Measurements from ENCODE around the gene ZBTB32. TPM values are rescaled to one million over a fixed set of nuclear protein-coding genes. Genes with fewer than 3 reads are reported as not detected.

The ZBTB32 gene, protein sequence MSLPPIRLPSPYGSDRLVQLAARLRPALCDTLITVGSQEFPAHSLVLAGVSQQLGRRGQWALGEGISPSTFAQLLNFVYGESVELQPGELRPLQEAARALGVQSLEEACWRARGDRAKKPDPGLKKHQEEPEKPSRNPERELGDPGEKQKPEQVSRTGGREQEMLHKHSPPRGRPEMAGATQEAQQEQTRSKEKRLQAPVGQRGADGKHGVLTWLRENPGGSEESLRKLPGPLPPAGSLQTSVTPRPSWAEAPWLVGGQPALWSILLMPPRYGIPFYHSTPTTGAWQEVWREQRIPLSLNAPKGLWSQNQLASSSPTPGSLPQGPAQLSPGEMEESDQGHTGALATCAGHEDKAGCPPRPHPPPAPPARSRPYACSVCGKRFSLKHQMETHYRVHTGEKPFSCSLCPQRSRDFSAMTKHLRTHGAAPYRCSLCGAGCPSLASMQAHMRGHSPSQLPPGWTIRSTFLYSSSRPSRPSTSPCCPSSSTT
- 0.05 TPM in 1 of 5 replicates, not detected in the others for total RNA-seq (2022; extraction: Qiagen RNA extraction)

DNA sequence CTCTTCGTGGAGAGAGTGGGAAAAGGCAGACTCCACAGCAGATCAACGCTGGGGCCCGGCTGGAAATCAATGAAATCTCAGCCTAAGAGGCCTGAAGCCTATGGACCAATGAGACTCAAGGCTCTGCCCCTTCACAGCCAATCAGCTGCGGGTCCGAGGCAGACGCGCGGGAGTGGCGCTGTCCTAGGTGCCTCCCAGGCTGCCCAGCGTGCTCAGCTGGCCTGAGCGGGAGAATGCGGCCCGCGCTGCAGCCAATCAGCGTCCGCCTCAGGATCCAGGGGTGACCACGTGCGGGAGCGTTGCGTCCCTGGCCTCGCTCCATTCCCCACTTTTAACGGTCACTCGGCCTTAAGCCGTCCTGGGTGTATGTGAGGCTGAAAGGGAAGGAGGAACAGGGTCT lies at the start of gene ZBTB32:
TSS of gene ZBTB32 (plus strand) at position 341 of the 400 bp plus-strand sequence. CDS start 10,069 bp downstream, outside the sequence.

DNA sequence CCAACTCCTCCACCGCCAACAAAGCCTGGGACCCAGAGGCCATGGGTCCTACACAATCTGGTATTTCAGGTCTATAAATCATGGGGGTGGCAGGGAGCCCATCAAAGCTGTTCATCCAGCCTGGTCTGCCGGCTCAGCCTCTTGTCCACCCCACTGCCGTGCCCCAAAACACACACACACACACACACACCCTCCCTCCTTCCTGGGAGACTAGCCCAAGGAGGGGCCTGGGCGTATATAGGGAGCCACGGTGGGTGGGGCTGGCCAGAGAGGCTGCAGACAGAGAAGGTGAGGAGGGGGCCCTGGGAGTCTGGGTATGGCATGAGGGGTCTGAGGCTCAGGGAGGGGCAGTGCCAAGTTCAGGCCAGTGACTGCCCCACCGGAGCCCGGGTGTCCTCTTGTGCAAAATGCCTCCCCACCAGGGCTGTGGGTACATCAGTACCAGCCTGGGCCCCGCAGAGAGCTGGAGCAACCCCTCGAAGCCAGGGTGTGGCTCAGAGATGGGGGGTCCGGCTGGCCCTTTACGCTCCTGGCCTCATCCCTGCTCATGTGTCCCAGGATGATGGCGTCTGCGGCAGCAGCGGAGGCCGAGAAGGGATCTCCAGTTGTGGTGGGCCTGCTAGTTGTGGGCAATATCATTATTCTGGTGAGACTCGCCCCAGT lies 38.0 kb upstream of the ZBTB32 start, which contains the start of gene UPK1A:
TSS of gene UPK1A (plus strand) at position 267 of the 663 bp plus-strand sequence. CDS start at position 563, 296 bp downstream.

DNA sequence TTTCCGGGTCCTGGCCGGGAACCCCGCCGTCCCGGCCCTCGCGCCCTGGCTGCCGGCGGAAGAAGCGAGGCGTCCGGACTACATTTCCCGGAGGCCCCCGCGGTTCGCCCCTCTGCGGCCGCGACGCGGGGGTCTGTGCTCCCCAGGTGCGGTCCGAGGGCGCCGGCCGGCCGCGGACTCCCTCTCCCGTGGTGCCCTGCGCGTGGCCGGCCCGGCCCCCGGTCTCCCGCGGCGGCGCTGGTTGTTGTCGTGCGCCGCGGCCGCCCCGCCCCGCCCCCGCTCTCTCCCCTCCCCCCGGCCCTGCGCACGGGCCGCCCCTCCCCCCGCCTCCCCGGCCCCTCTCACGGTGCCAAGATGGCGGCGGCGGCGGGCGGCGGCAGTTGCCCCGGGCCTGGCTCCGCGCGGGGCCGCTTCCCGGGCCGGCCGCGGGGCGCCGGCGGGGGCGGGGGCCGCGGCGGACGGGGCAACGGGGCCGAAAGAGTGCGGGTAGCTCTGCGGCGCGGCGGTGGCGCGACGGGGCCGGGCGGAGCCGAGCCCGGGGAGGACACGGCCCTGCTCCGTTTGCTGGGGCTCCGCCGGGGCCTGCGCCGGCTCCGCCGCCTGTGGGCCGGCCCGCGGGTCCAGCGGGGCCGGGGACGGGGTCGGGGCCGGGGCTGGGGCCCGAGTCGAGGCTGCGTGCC lies 13.4 kb downstream of the ZBTB32 start, which contains the start of gene KMT2B:
TSS of gene KMT2B (plus strand) at position 339 of the 680 bp plus-strand sequence. CDS start at position 355, 16 bp downstream.

DNA sequence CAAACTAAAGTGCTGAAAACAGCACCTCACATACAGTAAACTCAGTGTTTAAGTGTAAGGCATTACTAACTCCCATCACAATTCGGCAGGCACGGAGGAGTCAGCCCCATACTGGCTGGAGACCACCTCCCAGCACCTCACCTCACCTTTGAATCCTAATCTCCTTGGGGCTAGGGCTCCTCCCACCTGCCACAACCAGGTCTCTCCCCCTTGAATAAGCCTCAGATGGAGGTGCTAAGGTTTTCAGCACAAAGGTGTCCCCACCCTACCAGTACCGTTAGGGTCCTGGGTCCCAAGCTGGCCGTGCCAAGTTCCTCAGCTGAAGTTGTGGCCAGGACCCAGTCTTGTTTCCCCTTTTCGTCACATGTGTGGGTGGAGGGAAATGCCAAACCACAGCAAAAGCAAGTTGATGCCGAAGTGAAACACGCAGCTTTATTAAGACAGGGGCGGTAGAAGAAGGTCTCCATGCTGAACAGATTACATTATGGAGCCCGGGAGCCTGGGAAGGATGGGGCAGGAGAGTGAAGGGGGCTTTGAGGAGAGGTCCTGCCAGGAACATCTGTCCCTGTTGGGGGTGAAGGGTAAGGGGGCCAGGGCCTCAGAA lies 37.9 kb downstream of the ZBTB32 start, which contains the start of gene IGFLR1:
TSS of gene IGFLR1 (minus strand) at position 332 of the 604 bp plus-strand sequence. CDS start 1,272 bp downstream, outside the sequence.

DNA sequence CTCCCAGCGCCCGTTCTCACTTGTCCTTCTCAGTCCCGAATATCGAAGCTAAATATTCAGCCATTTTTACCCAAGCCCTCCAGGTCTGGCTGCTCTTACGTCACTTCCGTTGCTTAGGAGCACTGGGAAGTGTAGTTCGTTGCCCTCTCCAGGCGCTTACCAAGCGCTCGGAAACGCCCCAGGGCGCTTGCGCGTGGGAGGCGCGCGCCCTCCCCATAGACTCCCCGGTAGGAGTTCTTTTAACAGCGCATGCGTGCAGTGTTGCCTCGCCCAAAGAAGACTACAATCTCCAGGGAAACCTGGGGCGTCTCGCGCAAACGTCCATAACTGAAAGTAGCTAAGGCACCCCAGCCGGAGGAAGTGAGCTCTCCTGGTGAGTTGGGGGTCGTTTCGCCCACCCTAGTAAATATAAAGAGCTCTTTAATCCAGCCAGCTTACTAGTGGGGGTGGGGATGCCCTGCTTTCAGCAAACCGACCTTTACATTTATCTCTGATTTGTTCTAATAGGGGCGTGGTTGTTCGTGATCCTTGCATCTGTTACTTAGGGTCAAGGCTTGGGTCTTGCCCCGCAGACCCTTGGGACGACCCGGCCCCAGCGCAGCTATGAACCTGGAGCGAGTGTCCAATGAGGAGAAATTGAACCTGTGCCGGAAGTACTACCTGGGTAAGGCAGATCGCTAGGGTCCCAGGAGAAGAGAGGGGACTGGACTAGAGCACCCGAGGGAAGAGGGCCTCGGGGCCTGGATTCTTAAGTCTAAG lies 41.1 kb downstream of the ZBTB32 start, which contains the start of the genes PSENEN and U2AF1L4:
TSS of gene PSENEN (plus strand) at position 324 of the 759 bp plus-strand sequence. CDS start at position 604, 280 bp downstream.
TSS of gene U2AF1L4 (minus strand) at position 91 of the 759 bp plus-strand sequence. CDS start at position 64, 27 bp downstream.

GRCh38 chr19:35748106-35749020 lies 44.0 kb downstream of the ZBTB32 start, which contains the start of gene LIN37:
LIN37 (plus strand) TSS chr19:35748576; CDS start chr19:35748725, 149 bp downstream.

DNA sequence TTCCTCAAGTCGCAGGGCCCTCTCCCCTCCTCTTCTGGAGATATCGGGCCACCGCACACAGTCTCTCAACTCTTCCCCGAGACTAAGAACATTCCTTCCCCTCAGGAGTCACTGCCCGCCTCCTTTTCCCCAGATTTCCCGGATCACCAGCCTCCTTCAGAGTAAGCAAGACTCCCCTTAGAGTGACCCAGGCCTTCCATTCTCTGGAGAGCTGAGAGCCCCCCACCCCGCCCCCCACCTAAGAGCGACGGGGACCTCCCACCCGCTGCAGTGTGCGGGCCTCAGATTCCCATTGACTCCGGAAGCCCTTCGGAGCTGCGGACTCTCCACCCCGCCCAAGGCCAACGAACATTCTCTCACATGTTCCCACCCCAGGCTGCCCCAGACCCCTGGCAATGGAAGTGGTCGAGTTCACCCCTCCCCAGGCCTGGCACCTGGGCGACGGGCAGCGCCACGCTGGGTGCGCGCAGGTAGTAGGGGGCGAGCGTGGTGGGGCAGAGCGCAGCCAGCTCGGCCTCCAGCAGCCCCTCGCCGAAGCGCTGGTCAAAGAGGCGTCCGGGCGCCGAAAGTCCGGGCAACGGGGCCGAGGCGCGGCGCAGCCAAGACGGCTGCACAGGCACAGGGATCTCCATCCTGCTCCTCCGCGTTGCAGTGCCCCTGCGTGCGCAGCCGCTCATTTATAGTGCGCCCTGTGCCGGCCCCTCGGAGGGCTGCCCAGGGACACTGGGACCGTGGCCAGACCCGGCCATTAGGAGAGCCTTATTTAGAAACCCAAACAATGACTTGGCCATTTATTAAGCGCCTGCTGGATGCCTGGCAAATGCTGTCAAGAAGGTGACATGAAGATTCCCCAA lies 52.2 kb downstream of the ZBTB32 start, which contains the start of gene HSPB6:
TSS of gene HSPB6 (minus strand) at position 653 of the 854 bp plus-strand sequence. CDS start at position 632, 21 bp downstream.

GRCh38 chr19:35757749-35758608 lies 53.6 kb downstream of the ZBTB32 start, which contains the start of gene PROSER3:
PROSER3 (plus strand) TSS chr19:35758176; CDS start chr19:35758216, 40 bp downstream.

Other genes starting within 250 kb of the ZBTB32 start
- gene KRTDAP, start 214.1 kb upstream of the ZBTB32 start, total RNA-seq (2022; extraction: Qiagen RNA extraction), result not detected in 5 replicates
- gene DMKN, start 190.9 kb upstream of the ZBTB32 start, total RNA-seq (2022; extraction: Qiagen RNA extraction), result 34.4 to 41.4 TPM (median 35.8 TPM) in 5 replicates
- gene SBSN, start 176.2 kb upstream of the ZBTB32 start, total RNA-seq (2022; extraction: Qiagen RNA extraction), result 3.5 to 4.0 TPM (median 3.9 TPM) in 5 replicates
- 0.08 to 0.14 TPM (median 0.10 TPM) in 5 replicates for gene GAPDHS, start 171.1 kb upstream of the ZBTB32 start, total RNA-seq (2022; extraction: Qiagen RNA extraction)
- 346 to 443 TPM (median 420 TPM) in 5 replicates for gene TMEM147, start 158.9 kb upstream of the ZBTB32 start, total RNA-seq (2022; extraction: Qiagen RNA extraction)
- 0.06 to 0.14 TPM (median 0.13 TPM) in 4 of 5 replicates, not detected in the other for gene ATP4A, start 140.9 kb upstream of the ZBTB32 start, total RNA-seq (2022; extraction: Qiagen RNA extraction)
- not detected in 5 replicates for gene PMIS2, start 118.4 kb upstream of the ZBTB32 start, total RNA-seq (2022; extraction: Qiagen RNA extraction)
- gene HAUS5, start 91.8 kb upstream of the ZBTB32 start, total RNA-seq (2022; extraction: Qiagen RNA extraction), result 11.1 to 17.3 TPM (median 14.6 TPM) in 5 replicates
- 150 to 223 TPM (median 210 TPM) in 5 replicates for gene RBM42, start 75.5 kb upstream of the ZBTB32 start, total RNA-seq (2022; extraction: Qiagen RNA extraction)
- 1.7 to 3.4 TPM (median 2.7 TPM) in 5 replicates for gene ETV2, start 62.8 kb upstream of the ZBTB32 start, total RNA-seq (2022; extraction: Qiagen RNA extraction)
- gene COX6B1, start 56.2 kb upstream of the ZBTB32 start, total RNA-seq (2022; extraction: Qiagen RNA extraction), result 1,342 to 1,451 TPM (median 1,370 TPM) in 5 replicates
- 0.55 to 1.1 TPM (median 1.1 TPM) in 5 replicates for gene UPK1A, start 38.0 kb upstream of the ZBTB32 start, total RNA-seq (2022; extraction: Qiagen RNA extraction)
- gene KMT2B, start 13.4 kb downstream of the ZBTB32 start, total RNA-seq (2022; extraction: Qiagen RNA extraction), result 49.7 to 60.0 TPM (median 57.9 TPM) in 5 replicates
- gene IGFLR1, start 37.9 kb downstream of the ZBTB32 start, total RNA-seq (2022; extraction: Qiagen RNA extraction), result 10.9 to 12.5 TPM (median 11.8 TPM) in 5 replicates
- 22.6 to 29.2 TPM (median 25.6 TPM) in 5 replicates for gene U2AF1L4, start 40.9 kb downstream of the ZBTB32 start, total RNA-seq (2022; extraction: Qiagen RNA extraction)
- gene PSENEN, start 41.1 kb downstream of the ZBTB32 start, total RNA-seq (2022; extraction: Qiagen RNA extraction), result 266 to 332 TPM (median 283 TPM) in 5 replicates
- gene LIN37, start 44.0 kb downstream of the ZBTB32 start, total RNA-seq (2022; extraction: Qiagen RNA extraction), result 23.0 to 28.0 TPM (median 24.5 TPM) in 5 replicates
- 0.08 to 0.34 TPM (median 0.24 TPM) in 5 replicates for gene HSPB6, start 52.5 kb downstream of the ZBTB32 start, total RNA-seq (2022; extraction: Qiagen RNA extraction)
- gene PROSER3, start 53.6 kb downstream of the ZBTB32 start, total RNA-seq (2022; extraction: Qiagen RNA extraction), result 21.4 to 27.1 TPM (median 26.4 TPM) in 5 replicates
- 5.4 to 7.6 TPM (median 5.9 TPM) in 5 replicates for gene ARHGAP33, start 71.0 kb downstream of the ZBTB32 start, total RNA-seq (2022; extraction: Qiagen RNA extraction)
- 0.14 to 0.56 TPM (median 0.23 TPM) in 5 replicates for gene PRODH2, start 108.3 kb downstream of the ZBTB32 start, total RNA-seq (2022; extraction: Qiagen RNA extraction)
- gene NPHS1, start 147.9 kb downstream of the ZBTB32 start, total RNA-seq (2022; extraction: Qiagen RNA extraction), result 0.34 to 0.71 TPM (median 0.49 TPM) in 5 replicates
- gene KIRREL2, start 152.4 kb downstream of the ZBTB32 start, total RNA-seq (2022; extraction: Qiagen RNA extraction), result 0.39 to 0.59 TPM (median 0.44 TPM) in 5 replicates
- 70.1 to 97.9 TPM (median 93.9 TPM) in 5 replicates for gene APLP1, start 164.0 kb downstream of the ZBTB32 start, total RNA-seq (2022; extraction: Qiagen RNA extraction)
- gene NFKBID, start 196.0 kb downstream of the ZBTB32 start, total RNA-seq (2022; extraction: Qiagen RNA extraction), result 4.9 to 7.5 TPM (median 5.7 TPM) in 5 replicates
- gene HCST, start 198.0 kb downstream of the ZBTB32 start, total RNA-seq (2022; extraction: Qiagen RNA extraction), result 0.29 to 0.75 TPM (median 0.53 TPM) in 4 of 5 replicates, not detected in the other
- gene TYROBP, start 203.7 kb downstream of the ZBTB32 start, total RNA-seq (2022; extraction: Qiagen RNA extraction), result not detected in 5 replicates
- 20.1 to 27.8 TPM (median 23.2 TPM) in 5 replicates for gene LRFN3, start 231.8 kb downstream of the ZBTB32 start, total RNA-seq (2022; extraction: Qiagen RNA extraction)